ENCODE data around the gene TMEM223. TPM values are rescaled to one million over a fixed set of nuclear protein-coding genes. Genes with fewer than 3 reads are reported as not detected.

TMEM223 gene
- total and polyA plus RNA-seq, 9 of the 15 experiments (the other 6 are each of a cell fraction or from before 2014, with no cell fraction given), result 5.9 to 34.5 (median 19.6) TPM

- TF ChIP-seq ZNF232 (CRISPR knock-in tag; IDR thresholded peaks at IDR 0.05) (no peak), MEF2A (IDR thresholded peaks at IDR 0.05; ENCODE audit: control insufficient read depth, low read depth, low read length) (no peak), ZNF717 (CRISPR knock-in tag; IDR thresholded peaks at IDR 0.05) (no peak), SIRT6 (IDR thresholded peaks at IDR 0.05; ENCODE audit: low read depth, low read length) (no peak), NFXL1 (CRISPR knock-in tag; IDR thresholded peaks at IDR 0.05) (no peak), JUN (IDR thresholded peaks at IDR 0.05; ENCODE audit: borderline replicate concordance, low read depth, low read length) (peak; percentile 92; the same call in 1 of the 2 replicates), JUN (CRISPR knock-in tag; IDR thresholded peaks at IDR 0.05; ENCODE audit: borderline replicate concordance) (peak; percentile 82), RUNX1 (IDR thresholded peaks at IDR 0.05; ENCODE audit: low read depth) (no peak), CHD4 (IDR thresholded peaks at IDR 0.05; ENCODE audit: insufficient read depth, insufficient replicate concordance, low read depth, low read length, poor library complexity, severe bottlenecking) (no peak), DEAF1 (CRISPR knock-in tag; IDR thresholded peaks at IDR 0.05) (no peak), ZNF212 (CRISPR knock-in tag; IDR thresholded peaks at IDR 0.05) (no peak), ZFP91 (CRISPR knock-in tag; IDR thresholded peaks at IDR 0.05) (0 out of 2 replicates have a peak, but pooled peaks have one; percentile 15), MXI1 (IDR thresholded peaks at IDR 0.05; ENCODE audit: low read depth, low read length) (peak; percentile 99), MAX (CRISPR knock-in tag; IDR thresholded peaks at IDR 0.05) (peak; percentile 99), ILF3 (IDR thresholded peaks at IDR 0.05; ENCODE audit: borderline replicate concordance) (peak; percentile 72; the same call in 1 of the 2 replicates), RBM22 (IDR thresholded peaks at IDR 0.05; ENCODE audit: low read depth, low read length, poor library complexity, severe bottlenecking) (peak; percentile 92), ATF7 (IDR thresholded peaks at IDR 0.05) (peak; percentile 72), NFE2 (IDR thresholded peaks at IDR 0.05; ENCODE audit: low read depth) (peak; percentile 20; the same call in 1 of the 2 replicates), ZNF174 (CRISPR knock-in tag; IDR thresholded peaks at IDR 0.05) (no peak), POLR2B (IDR thresholded peaks at IDR 0.05; ENCODE audit: low read depth, partially characterized antibody) (peak; percentile 70), ZNF699 (CRISPR knock-in tag; IDR thresholded peaks at IDR 0.05; ENCODE audit: insufficient replicate concordance) (no peak)
Observed at GRCh38 chr11:62839050-62839945, 47.5 kb upstream of the TMEM223 start, which contains the start of gene WDR74 (continued).

Data from K562 (cell line).